Stimulated activated CD4-positive, alpha-beta T cell treated with anti-CD3 and anti-CD28 coated beads, Interleukin-4, amount 100 ng/mL, for 1 hour (primary cell): ENCODE data around the gene FMN2.

Experiments
- DNase-seq: peaks from one replicate; pipeline ENCODE4 v3.0.0-alpha.2; 2020

Gene FMN2

DNA sequence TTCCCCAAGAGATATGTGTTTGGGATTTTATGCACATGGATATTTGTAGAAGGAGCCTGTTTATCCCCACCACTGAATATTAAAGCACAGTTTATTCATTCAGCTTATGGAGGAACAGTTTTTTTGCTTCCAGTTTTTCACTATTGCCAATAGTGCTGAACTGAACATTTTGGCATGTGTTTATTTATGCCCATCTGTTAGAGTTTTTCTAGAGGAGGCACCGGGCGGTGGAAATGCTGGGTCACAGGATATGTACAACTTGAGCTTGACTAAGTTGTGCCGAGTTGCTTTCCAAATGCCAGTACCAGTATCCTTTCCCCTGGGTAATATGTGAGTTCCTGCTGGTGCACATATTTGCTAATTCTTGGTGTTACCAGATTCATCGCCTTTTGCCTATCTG, 409.0 kb downstream of the FMN2 start:
- DNase-seq: no peak

DNA sequence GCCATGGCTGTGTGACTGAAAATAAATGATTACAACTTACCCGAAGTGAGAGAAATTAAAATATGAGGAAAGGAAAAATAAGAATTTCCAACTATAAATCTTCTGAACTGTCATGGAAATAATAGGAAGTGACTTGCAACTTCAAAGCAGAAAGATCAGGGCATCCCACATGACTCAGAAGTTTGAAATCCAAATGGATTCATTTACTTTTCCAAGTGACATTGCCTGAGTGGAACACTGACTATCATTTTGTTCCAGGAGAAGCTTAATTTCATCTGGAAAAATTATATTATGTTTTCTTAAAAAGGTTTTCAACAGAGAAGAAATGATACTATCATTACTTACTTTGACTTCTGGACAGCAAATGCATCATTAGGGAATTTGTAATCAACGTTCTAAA, 409.4 kb downstream of the FMN2 start:
- no peak for DNase-seq

DNA sequence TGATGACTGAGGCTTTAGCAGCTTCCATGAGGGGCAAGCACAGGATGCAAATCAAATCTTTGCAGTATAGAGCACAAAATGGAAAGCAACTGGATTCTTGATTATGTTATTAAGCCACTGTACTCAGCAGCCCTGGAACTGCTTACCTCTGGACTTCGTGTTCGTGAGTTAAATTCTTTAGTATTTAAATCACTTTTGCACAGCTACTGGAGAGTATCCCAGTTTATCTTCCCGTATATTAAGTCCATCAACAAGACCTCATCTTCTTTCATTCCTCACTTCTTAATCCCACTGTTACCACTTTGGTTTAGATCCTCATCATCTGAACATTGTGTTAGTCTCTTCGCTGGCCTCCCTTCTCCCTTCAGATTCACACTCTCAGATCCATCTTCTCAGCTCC, 411.4 kb downstream of the FMN2 start:
- no peak for DNase-seq

DNA sequence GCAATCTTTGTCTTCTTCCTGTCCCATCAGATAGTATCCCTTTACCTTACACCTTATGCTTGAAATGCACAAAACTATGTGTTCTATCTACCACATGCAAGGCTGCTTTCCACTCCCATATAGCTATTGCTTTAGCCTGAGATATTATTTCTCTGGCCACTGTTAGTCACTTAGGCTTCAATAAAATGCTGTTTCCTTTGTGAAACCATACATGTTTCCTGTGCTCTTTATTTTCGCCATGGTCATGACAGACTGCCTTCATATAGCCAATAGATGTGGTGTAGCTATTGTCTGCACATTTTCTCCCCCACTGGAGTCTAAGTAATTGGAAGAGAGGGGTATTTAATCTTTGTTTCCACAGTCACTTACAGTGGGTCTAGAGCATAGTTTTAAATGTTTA, 411.9 kb downstream of the FMN2 start:
- DNase-seq: no peak

DNA sequence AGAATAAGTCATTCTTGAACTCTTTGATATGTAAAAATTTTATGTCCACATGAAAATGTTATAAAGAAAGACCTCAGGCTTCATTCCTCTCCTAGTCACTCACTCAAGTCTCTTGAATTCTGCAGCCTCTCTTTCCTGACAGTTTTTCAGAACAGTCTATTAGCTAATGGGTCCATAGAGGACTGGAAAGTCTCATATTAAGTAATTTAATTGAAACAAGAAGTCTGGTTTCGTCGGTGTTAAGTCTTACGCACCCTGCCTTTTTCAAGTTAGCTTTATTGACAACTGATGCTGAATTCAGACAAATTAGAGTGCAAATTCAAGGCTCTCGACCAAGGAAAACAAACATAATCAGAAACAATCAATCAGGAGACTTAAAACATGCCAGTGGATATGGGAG, 414.5 kb downstream of the FMN2 start:
- no peak for DNase-seq

DNA sequence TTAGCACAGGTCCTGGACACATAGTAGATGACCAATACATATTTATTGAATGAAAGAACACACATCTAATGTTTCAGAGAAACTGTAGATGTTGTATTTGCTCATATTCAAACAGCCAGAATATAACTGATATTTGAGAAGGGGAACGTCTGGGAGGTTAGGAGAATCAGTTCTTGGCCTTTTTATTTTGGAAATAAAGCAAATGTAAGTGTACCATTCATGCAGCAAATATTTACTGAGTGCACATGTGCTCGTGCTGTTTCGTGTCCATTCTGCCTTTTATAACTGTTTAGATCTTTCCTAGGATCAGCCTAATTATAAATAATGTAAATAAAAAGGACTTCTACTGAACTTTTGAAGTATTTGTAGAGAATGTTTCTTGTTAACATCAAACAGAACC, 416.5 kb downstream of the FMN2 start:
- no peak for DNase-seq

DNA sequence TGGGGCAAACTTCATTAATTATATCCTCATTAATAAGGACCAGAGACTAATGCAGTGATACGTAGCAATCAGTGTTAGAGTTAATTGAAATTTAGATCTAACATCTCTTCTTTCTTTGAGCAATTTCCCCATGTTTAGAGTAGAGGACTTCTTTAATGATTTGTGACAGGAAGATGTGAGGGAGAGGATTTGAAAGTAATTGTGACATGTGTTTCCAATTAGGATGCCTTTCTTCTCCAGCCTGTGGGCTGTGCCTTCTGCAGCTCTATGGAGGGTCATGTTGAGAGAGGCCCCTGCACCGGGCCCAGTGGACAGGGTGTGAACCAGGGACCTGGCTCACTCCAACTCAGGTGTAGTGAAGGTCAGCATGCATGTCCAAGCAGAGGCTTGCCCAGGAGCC, 417.3 kb downstream of the FMN2 start:
- DNase-seq: no peak

DNA sequence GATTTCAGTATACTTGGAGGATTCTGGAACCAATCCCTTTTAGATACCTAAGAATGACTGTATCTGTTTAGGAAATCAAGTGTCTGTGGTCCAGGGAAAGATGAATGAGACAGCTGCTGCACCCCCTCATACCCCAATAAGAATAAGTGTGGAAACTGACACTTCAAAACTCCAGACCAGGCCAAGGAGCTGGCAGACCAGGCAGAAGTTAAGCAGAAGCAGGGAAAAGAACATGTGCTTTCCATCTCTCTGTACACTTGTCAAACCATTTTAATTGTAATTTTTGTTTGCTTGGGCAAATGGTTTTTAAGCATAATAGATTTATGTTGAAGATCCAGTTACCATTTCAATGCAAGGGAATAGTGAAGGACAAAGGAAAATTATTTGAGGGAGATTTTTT, 420.1 kb downstream of the FMN2 start:
- no peak for DNase-seq

DNA sequence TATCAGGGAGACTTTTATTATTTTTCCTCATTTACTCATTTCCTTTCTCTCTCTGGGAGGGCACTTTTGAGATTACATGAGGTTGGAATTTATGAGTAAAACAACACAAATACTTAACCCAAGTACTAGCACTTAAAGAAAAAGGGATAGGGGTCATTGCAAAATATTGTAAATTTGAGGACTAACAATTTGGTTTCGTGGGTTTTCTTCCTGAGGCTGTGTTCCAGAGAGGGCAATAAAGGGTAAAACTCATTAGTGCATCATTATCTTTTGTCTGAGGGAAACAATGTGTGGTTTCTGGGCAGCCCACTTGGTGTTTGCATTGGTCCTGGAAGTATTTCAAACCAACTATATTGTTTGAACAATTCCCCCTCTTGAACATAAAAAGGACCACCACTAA, 423.8 kb downstream of the FMN2 start:
- no peak for DNase-seq

DNA sequence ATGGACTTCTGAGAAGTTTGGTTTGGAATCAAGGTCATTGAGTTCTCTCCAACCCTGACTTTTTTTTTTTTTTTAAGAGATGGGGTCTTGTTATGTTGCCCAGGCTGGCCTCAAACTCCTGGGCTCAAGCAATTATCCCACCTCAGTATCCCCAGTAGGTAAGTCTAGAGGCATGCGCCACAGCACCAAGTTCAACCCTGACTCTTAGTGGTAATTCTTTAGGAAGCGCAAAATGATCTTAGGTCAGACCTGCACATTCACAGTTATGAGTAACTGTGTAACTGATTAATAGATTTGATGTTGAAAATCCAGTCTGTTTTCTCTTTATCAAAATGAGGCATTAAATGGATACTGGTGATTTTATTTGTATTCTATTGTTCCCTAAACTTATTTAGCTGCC, 424.4 kb downstream of the FMN2 start:
- no peak for DNase-seq

DNA sequence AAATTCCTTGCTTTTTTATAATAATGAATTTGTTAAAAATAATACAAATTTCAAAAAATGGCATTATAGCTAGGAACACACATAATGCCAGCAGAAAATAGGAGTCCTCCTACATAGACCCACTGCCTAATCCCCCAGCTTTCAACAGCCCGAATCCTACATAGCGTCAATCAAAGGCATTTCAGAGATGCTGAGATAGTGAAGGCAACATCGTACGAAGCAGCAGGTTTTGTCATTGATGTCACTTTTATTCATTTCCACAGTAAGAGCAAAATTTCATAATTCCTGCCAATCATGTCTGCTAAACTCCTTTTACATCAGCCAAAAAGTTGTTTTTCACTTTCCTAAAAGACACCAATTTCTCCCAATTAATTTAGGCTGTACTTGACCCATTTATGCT, 426.2 kb downstream of the FMN2 start:
- no peak for DNase-seq

DNA sequence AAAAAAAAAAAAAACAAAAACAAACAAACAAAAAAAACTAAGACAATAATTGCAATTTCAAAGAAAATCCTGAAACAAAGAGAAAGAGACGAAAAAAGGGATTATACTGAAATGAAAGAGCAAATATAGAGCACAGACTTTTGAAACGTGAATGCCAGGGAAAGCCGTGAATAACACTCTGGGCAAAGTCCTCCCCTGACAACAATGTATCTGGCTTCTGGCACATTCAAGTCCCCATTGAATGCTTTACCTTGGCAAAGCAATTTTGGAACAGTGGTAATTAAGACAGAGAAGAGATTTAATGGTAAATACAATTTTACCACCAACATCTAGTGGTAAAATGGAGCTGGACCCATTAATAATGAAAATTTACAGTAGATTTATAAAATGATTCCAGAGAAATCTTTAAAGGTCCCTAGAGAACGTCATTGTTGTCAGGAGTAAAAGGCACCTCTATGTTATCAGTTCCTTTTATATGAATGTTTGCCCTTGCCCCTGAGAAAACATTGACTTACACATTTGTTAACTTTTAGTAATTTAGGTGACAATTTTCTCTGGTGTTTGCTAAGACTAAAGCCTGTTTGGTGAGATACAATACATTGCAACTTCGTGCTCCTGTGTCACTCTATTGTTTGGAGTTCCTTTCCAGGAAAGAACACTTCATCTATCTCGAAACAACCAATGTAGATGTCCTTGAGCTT, 430.6 kb downstream of the FMN2 start:
- no peak for DNase-seq

DNA sequence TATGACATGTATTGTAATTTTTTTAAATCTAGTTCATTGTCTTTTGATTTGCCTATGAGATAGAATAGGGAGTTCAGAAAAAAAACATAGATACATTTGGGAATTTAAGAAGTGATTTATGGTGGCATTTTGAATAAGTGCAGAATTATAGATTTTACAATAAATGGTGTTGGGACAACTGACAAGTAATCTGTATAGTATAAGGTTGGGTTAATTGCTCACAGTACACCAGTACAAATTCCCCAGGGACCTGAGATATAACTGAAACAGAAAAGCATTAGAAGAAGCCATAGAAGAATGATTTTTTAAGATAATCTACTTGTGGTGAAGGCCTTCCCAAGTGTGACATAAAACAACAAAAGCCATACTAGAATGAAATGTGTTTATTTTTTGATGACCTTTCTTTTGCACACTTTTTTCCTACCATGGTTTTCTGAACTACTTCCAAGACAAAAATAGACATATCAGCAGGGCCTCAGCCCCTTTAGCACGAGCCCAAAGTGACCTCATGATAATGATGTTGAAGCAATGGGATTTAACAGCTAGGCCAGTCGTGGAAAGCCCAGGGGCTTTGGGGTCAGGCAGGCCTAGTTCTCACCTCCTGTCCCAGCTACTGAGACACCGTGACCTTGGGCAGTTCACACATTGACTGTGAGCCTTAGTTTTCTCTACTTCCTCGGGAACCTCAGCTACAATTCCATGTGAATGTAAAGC, 432.8 kb downstream of the FMN2 start:
- no peak for DNase-seq
